Activated T-cell treated with anti-CD3 and anti-CD28 coated beads, Interleukin-2, amount 50 U/mL, for 48 hours (primary cell): ENCODE measurements around the gene STAT5A.
A peak's percentile ranks its signal among the peaks of the same experiment; 100 is the strongest.
"Not testable (repeated sequence)": the region's sequence is repeated elsewhere in the genome, so short reads cannot be mapped to it uniquely, and the experiment has no call there.

Experiments
- DNase-seq, 2 experiments: peaks; one replicate each; pipeline ENCODE4 v3.0.0-alpha.2; 2020

The STAT5A gene

GRCh38 chr17:42309986-42310786, 21.9 kb downstream of the STAT5A start:
- DNase-seq = no peak

GRCh38 chr17:42310787-42311215, 22.5 kb downstream of the STAT5A start:
- DNase-seq = peak in 1 of 2 experiments; percentile 53

GRCh38 chr17:42311240-42312034, 23.1 kb downstream of the STAT5A start:
- DNase-seq = no peak

GRCh38 chr17:42312035-42312284, 23.7 kb downstream of the STAT5A start:
- DNase-seq = no peak

GRCh38 chr17:42312285-42313130, 24.2 kb downstream of the STAT5A start:
- DNase-seq = peak; percentile 87 to 89

GRCh38 chr17:42313389-42313772, 25.1 kb downstream of the STAT5A start:
- no peak for DNase-seq

- peak in 1 of 2 experiments; percentile 53 for DNase-seq
These were observed 25.7 kb downstream of the STAT5A start for GRCh38 chr17:42313773-42314566.

- DNase-seq = no peak
These were observed 27.3 kb downstream of the STAT5A start for GRCh38 chr17:42315402-42316156.

GRCh38 chr17:42316755-42317154, 28.5 kb downstream of the STAT5A start:
- DNase-seq = no peak

- DNase-seq = no peak
These were observed 29.1 kb downstream of the STAT5A start for GRCh38 chr17:42317266-42317845.

GRCh38 chr17:42317967-42318366, 29.7 kb downstream of the STAT5A start:
- DNase-seq = not testable (repeated sequence)

- no peak for DNase-seq
These were observed 33.3 kb downstream of the STAT5A start for GRCh38 chr17:42321555-42321954.

- peak; percentile 95 to 96 for DNase-seq
These were observed 34.3 kb downstream of the STAT5A start for GRCh38 chr17:42322382-42323267.

- no peak for DNase-seq
These were observed 35.0 kb downstream of the STAT5A start for GRCh38 chr17:42323268-42323773.

- DNase-seq = no peak
These were observed 36.7 kb downstream of the STAT5A start for GRCh38 chr17:42325026-42325425.

GRCh38 chr17:42329025-42329976, 41.0 kb downstream of the STAT5A start:
- DNase-seq = no peak

- DNase-seq = peak in 1 of 2 experiments; percentile 56
These were observed 44.8 kb downstream of the STAT5A start for GRCh38 chr17:42333053-42333452.

GRCh38 chr17:42334677-42335076, 46.4 kb downstream of the STAT5A start:
- no peak for DNase-seq

GRCh38 chr17:42337442-42337841, 49.1 kb downstream of the STAT5A start:
- peak; percentile 81 to 85 for DNase-seq
